HG03520 (cell line): ENCODE results near the gene CRB2.
A peak's percentile ranks its signal among the peaks of the same experiment; 100 is the strongest.
"Not testable (repeated sequence)": the region's sequence is repeated elsewhere in the genome, so short reads cannot be mapped to it uniquely, and the experiment has no call there.

Source experiments
- ATAC-seq: cut with Tn5 transposase; IDR thresholded peaks from one replicate; pipeline ENCODE4 v1.9.1; 2021; ENCODE audit warnings: mild to moderate bottlenecking, moderate library complexity; ENCODE audit not compliant: unreplicated experiment

The CRB2 gene

GRCh38 chr9:123327697-123328100 is 28.3 kb upstream of the CRB2 start:
- no peak for ATAC-seq

- ATAC-seq: no peak
Measured at GRCh38 chr9:123329329-123329955, 26.6 kb upstream of the CRB2 start.

GRCh38 chr9:123331346-123332060 is 24.5 kb upstream of the CRB2 start:
- ATAC-seq: no peak

- ATAC-seq: not testable (repeated sequence)
Measured at GRCh38 chr9:123333058-123333669, 22.8 kb upstream of the CRB2 start.

- ATAC-seq: no peak
Measured at GRCh38 chr9:123334639-123335038, 21.4 kb upstream of the CRB2 start.

GRCh38 chr9:123335193-123335985 is 20.6 kb upstream of the CRB2 start:
- ATAC-seq: no peak

- no peak for ATAC-seq
Measured at GRCh38 chr9:123335986-123336329, 20.0 kb upstream of the CRB2 start.

GRCh38 chr9:123336449-123336848 is 19.5 kb upstream of the CRB2 start:
- ATAC-seq: no peak

- no peak for ATAC-seq
Measured at GRCh38 chr9:123336959-123337358, 19.0 kb upstream of the CRB2 start.

- ATAC-seq: no peak
Measured at GRCh38 chr9:123337971-123338370, 18.0 kb upstream of the CRB2 start.

- peak; percentile 49 for ATAC-seq
Measured at GRCh38 chr9:123338710-123339665, 17.0 kb upstream of the CRB2 start.

GRCh38 chr9:123339666-123340510 is 16.1 kb upstream of the CRB2 start:
- ATAC-seq: peak; percentile 39

- ATAC-seq: no peak
Measured at GRCh38 chr9:123341816-123342215, 14.2 kb upstream of the CRB2 start.

- no peak for ATAC-seq
Measured at GRCh38 chr9:123342247-123342646, 13.8 kb upstream of the CRB2 start.

GRCh38 chr9:123343443-123344191 is 12.4 kb upstream of the CRB2 start:
- no peak for ATAC-seq

- no peak for ATAC-seq
Measured at GRCh38 chr9:123344192-123344949, 11.6 kb upstream of the CRB2 start.

GRCh38 chr9:123345567-123345955 is 10.4 kb upstream of the CRB2 start:
- ATAC-seq: no peak

GRCh38 chr9:123346026-123346425 is 10.0 kb upstream of the CRB2 start:
- no peak for ATAC-seq
